A549 (cell line): ENCODE measurements around the gene OMD. TPM values are rescaled to one million over a fixed set of nuclear protein-coding genes. Genes with fewer than 3 reads are reported as not detected.

Source experiments
- ATAC-seq, 2 experiments: fragments of 200-7000 bp in 1 of 2; fragments of >200 bp in 1 of 2; cut with Nextera tagmentation in 1 of 2; cut with Tn5 transposase in 1 of 2; 3 replicates each; pipeline versions ENCODE4 v1.8.0 to v1.9.1; 2018 to 2020; ENCODE audit warnings: mild to moderate bottlenecking in 1 of 2, moderate library complexity in 1 of 2
- CTCF ChIA-PET: fragments of 300-600 bp; sonication (Branson Sonifier 250); formaldehyde crosslinking; extraction: SDS; loops from one replicate; lab custom pipeline; 2021; ENCODE audit warnings: antibody characterized with exemption, inconsistent platforms; lab: Yijun Ruan, JAX
- POLR2A ChIA-PET: fragments of 350-600 bp; formaldehyde crosslinking; extraction: SDS; loops from one replicate; lab custom pipeline; 2021; ENCODE audit warnings: antibody characterized with exemption, inconsistent platforms; lab: Yijun Ruan, JAX
- DNase-seq, 2 experiments: peaks; one replicate each; pipeline versions ENCODE4 v3.0.0 to v3.0.0-alpha.2; 2011 to 2016; ENCODE audit warnings: low read depth in 1 of 2, low spot score in 1 of 2
- FAIRE-seq: peaks from 2 replicates; lab custom pipeline; 2011; peaks lifted over from hg19 to GRCh38; lab: Jason Lieb, UNC
- H3K27ac ChIP-seq, 2 experiments: fragments of >200 bp; sonication (Bioruptor Twin); formaldehyde crosslinking; 3 replicates each; pipeline ENCODE4 v1.5.1; 2016 to 2017
- H3K4me1 ChIP-seq: fragments of >200 bp; sonication (Bioruptor Twin); formaldehyde crosslinking; 3 replicates; pipeline ENCODE4 v1.6.1; 2016
- H3K4me2 ChIP-seq: fragments of >200 bp; sonication (Bioruptor Twin); formaldehyde crosslinking; 3 replicates; pipeline ENCODE4 v1.6.1; 2016
- H3K4me3 ChIP-seq: fragments of >200 bp; sonication (Bioruptor Twin); formaldehyde crosslinking; 3 replicates; pipeline ENCODE4 v1.5.1; 2016
- H3K9me3 ChIP-seq: fragments of >200 bp; sonication (Bioruptor Twin); formaldehyde crosslinking; 3 replicates; pipeline ENCODE4 v1.6.1; 2016
- BHLHE40 ChIP-seq: IDR thresholded peaks from 2 replicates; pipeline ENCODE4 v1.6.1; 2012; ENCODE audit warnings: low read depth, low read length, inconsistent platforms
- CBX2 ChIP-seq: fragments of 200-600 bp; sonication (generic); IDR thresholded peaks from 2 replicates; pipeline ENCODE4 v1.6.1; 2016; ENCODE audit warnings: low read depth, mild to moderate bottlenecking, borderline replicate concordance
- CBX8 ChIP-seq: fragments of 200-600 bp; sonication (generic); IDR thresholded peaks from 2 replicates; pipeline ENCODE4 v1.6.1; 2016
- CEBPB ChIP-seq, 2 experiments: fragments of >200 bp in 1 of 2; sonication (Bioruptor Twin) in 1 of 2; formaldehyde crosslinking in 1 of 2; IDR thresholded peaks; 2 replicates each; pipeline ENCODE4 v1.6.1; 2012 to 2016
- CTCF ChIP-seq: fragments of >200 bp; sonication (Bioruptor Twin); formaldehyde crosslinking; IDR thresholded peaks from 3 replicates; pipeline ENCODE4 v1.5.1; 2016
- EHF ChIP-seq: fragments of 250-450 bp; sonication (Bioruptor Pico); IDR thresholded peaks from 2 replicates; pipeline ENCODE4 v1.5.0; 2020; ENCODE audit warnings: mild to moderate bottlenecking
- EHMT2 ChIP-seq: fragments of 200-600 bp; sonication (generic); IDR thresholded peaks from 2 replicates; pipeline ENCODE4 v1.6.1; 2016; ENCODE audit warnings: antibody characterized with exemption, low read depth, mild to moderate bottlenecking, moderate library complexity
- EP300 ChIP-seq, 2 experiments: fragments of >200 bp; sonication (Bioruptor Twin); formaldehyde crosslinking; IDR thresholded peaks; 2 replicates in 1 of 2; 3 replicates in 1 of 2; pipeline ENCODE4 v1.6.1; 2016 to 2017
- FOSL2 ChIP-seq, 2 experiments: fragments of 450-650 bp in 1 of 2; fragments of >200 bp in 1 of 2; sonication (Bioruptor Twin) in 1 of 2; formaldehyde crosslinking; IDR thresholded peaks; 2 replicates each; pipeline versions ENCODE4 v1.5.0 to v1.6.1; 2016 to 2020; ENCODE audit warnings: mild to moderate bottlenecking in 1 of 2, moderate library complexity in 1 of 2
- HEYL ChIP-seq: fragments of 250-450 bp; sonication (Bioruptor Pico); IDR thresholded peaks from 2 replicates; pipeline ENCODE4 v1.8.0; 2021; ENCODE audit warnings: mild to moderate bottlenecking, moderate library complexity
- HOXB13 ChIP-seq: fragments of 250-450 bp; sonication (Bioruptor Pico); IDR thresholded peaks from 2 replicates; pipeline ENCODE4 v1.5.0; 2020; ENCODE audit warnings: low read depth, mild to moderate bottlenecking, moderate library complexity
- JUN ChIP-seq, 2 experiments: fragments of >200 bp; sonication (Bioruptor Twin); formaldehyde crosslinking; IDR thresholded peaks; 2 replicates in 1 of 2; 3 replicates in 1 of 2; pipeline ENCODE4 v1.6.1; 2016 to 2017
- JUNB ChIP-seq: fragments of >200 bp; sonication (Bioruptor Twin); formaldehyde crosslinking; IDR thresholded peaks from 2 replicates; pipeline ENCODE4 v1.6.1; 2016
- MAFK ChIP-seq: fragments of 450-650 bp; IDR thresholded peaks from 2 replicates; pipeline ENCODE4 v1.6.1; 2014; ENCODE audit not compliant: partially characterized antibody
- NFE2L2 ChIP-seq: fragments of 150-350 bp; conservative IDR thresholded peaks from 2 replicates; pipeline ENCODE4 v1.6.1; 2014; ENCODE audit warnings: low read length
- PHF8 ChIP-seq: fragments of 200-600 bp; sonication (generic); IDR thresholded peaks from 2 replicates; pipeline ENCODE4 v1.6.1; 2016; ENCODE audit warnings: low read depth, mild to moderate bottlenecking, antibody characterized with exemption, moderate library complexity, borderline replicate concordance
- RAD21 ChIP-seq, 2 experiments: fragments of >200 bp in 1 of 2; sonication (Bioruptor Twin) in 1 of 2; formaldehyde crosslinking in 1 of 2; IDR thresholded peaks in 1 of 2; conservative IDR thresholded peaks in 1 of 2; 2 replicates in 1 of 2; 3 replicates in 1 of 2; pipeline ENCODE4 v1.6.1; 2012 to 2018; ENCODE audit warnings: inconsistent platforms in 1 of 2
- REST ChIP-seq: fragments of 200-600 bp; sonication (generic); IDR thresholded peaks from 2 replicates; pipeline ENCODE4 v1.6.1; 2016; ENCODE audit warnings: antibody characterized with exemption, mild to moderate bottlenecking, moderate library complexity
- RNF2 ChIP-seq: fragments of 200-600 bp; sonication (generic); IDR thresholded peaks from 2 replicates; pipeline ENCODE4 v1.6.1; 2016; ENCODE audit warnings: low read depth, mild to moderate bottlenecking, antibody characterized with exemption, moderate library complexity, borderline replicate concordance
- SMC3 ChIP-seq: fragments of >200 bp; sonication (Bioruptor Twin); formaldehyde crosslinking; IDR thresholded peaks from 3 replicates; pipeline ENCODE4 v1.6.1; 2018; ENCODE audit warnings: inconsistent platforms
- TFCP2L1 ChIP-seq: fragments of 250-450 bp; sonication (Bioruptor Pico); IDR thresholded peaks from 2 replicates; pipeline ENCODE4 v1.5.0; 2021; ENCODE audit warnings: mild to moderate bottlenecking
- WGBS: methylation state at CpG from one replicate; pipeline ENCODE4 v1.1.6; 2017; ENCODE audit errors: missing lambda C conversion rate; 5-methylcytosine and 5-hydroxymethylcytosine counted together
- polyA plus RNA-seq, 4 experiments: library from polyadenylated mRNA; depleted of rRNA in 3 of 4; stranded (reverse); fragments of >200 nt; fragmentation: RNase III in 1 of 4; extraction: RNeasy Plus Mini Kit Qiagen cat#74134 plus additional on column Dnase treatment in 1 of 4; gene quantifications; 2 replicates in 3 of 4; 3 replicates in 1 of 4; pipeline ENCODE4 v1.2.3, GENCODE V29; 2011 to 2017

OMD gene
- polyA plus RNA-seq, 2 of the 4 experiments (the other 2 are of a cell fraction), result not detected

GRCh38 chr9:92457576-92457975 lies 33.3 kb upstream of the OMD start:
- no peaks in the 10 kb centered on the region for H3K4me1 ChIP-seq
- no peak for TF ChIP-seq EP300 (IDR thresholded peaks at IDR 0.05)
- no peak for TF ChIP-seq HEYL (CRISPR knock-in tag)
- no peak for TF ChIP-seq BHLHE40
- no peak for TF ChIP-seq RAD21 (conservative IDR thresholded peaks at IDR 0.05 in 1 of 2, IDR thresholded peaks at IDR 0.05 in 1 of 2)
- TF ChIP-seq MAFK, result no peak
- no peak for TF ChIP-seq JUNB
- TF ChIP-seq CEBPB (IDR thresholded peaks at IDR 0.05), result no peak
- no peak for TF ChIP-seq REST
- no peak for TF ChIP-seq JUN (IDR thresholded peaks at IDR 0.05)
- no peak for TF ChIP-seq CBX8
- no peak for TF ChIP-seq TFCP2L1 (CRISPR knock-in tag)
- TF ChIP-seq EHMT2, result no peak
- no peak for TF ChIP-seq EHF (CRISPR knock-in tag)
- no peak for TF ChIP-seq RNF2
- no peak for TF ChIP-seq CBX2
- TF ChIP-seq HOXB13 (CRISPR knock-in tag), result no peak
- POLR2A ChIA-PET, result no interaction called here
- no peak for DNase-seq
- CTCF ChIA-PET, result no interaction called here
- 92% methylated on average over 4 of the region's 4 CpGs for WGBS
- H3K27ac ChIP-seq, result no peak overlapping the region
- no peak for FAIRE-seq
- no peaks in the 10 kb centered on the region for H3K9me3 ChIP-seq
- no peak for ATAC-seq
- H3K4me2 ChIP-seq, result no peak overlapping the region
- H3K4me3 ChIP-seq, result no peak overlapping the region

- Histone ChIP-seq H3K4me2 (no peak overlapping the region), H3K27ac (no peak overlapping the region), H3K4me3 (no peak overlapping the region), H3K9me3 (no peaks in the 10 kb centered on the region), H3K4me1 (no peaks in the 10 kb centered on the region)
- WGBS, result 20% methylated on average over 3 of the region's 3 CpGs
- TF ChIP-seq NFE2L2 (no peak), CTCF (peak; percentile 53), FOSL2 (IDR thresholded peaks at IDR 0.05) (no peak), FOSL2 (CRISPR knock-in tag; IDR thresholded peaks at IDR 0.05) (no peak), PHF8 (no peak), RAD21 (conservative IDR thresholded peaks at IDR 0.05 in 1 of 2, IDR thresholded peaks at IDR 0.05 in 1 of 2) (peak; percentile 38 to 46; a peak in 4 of 5 replicates), SMC3 (0 out of 3 replicates have a peak, but pooled peaks have one; percentile 32)
- ATAC-seq (peak; percentile 77 to 81), FAIRE-seq (no peak), DNase-seq (peak; percentile 24 to 25)
- POLR2A ChIA-PET, result no interaction called here
- CTCF ChIA-PET, result interaction anchor here (0.7 to 1.0 kb wide), 3 partner anchors 8 to 122 kb away, joined by 3 read pairs; no protein-coding TSS in a partner anchor
Measured at GRCh38 chr9:92455217-92455616, 30.9 kb upstream of the OMD start.
